ENCODE measurements around the gene THOC5. TPM values are rescaled to one million over a fixed set of nuclear protein-coding genes. Genes with fewer than 3 reads are reported as not detected.

The THOC5 gene
- total RNA-seq, 1 experiment from 2014 or later, result 80.6 TPM

DNA sequence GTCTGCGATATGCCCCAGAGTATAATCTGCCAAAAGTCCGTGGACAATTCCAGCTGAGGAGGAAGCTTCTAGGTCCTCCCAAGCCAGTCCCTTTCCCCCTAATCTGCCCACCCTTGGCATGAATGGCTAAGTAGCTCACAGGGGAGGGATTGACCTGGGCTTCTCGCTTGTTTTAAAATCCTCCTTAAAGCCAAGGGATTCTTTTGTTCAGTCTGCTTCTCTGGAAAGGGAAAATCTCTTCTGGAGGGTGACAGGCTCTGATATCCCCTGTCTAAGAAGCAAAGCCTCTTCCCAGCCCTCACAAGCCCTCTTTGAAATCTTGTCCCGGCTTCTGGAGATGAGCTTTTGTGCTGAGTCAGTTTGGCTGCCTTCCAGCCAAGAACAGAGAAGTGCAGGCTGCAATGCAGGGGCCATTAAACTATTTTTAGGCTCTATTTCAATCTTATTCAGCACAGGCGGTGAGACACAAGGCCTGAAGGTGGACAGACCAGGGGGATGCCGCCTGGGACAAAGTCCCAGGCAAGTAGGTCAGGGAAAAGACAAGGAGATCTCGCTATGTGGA is 49.7 kb downstream of the THOC5 start:
- 0 out of 2 replicates have a peak overlapping the region, but pooled peaks have one; percentile 2 for H3K4me2 ChIP-seq (ENCODE audit: low read length)
- CTCF ChIA-PET, result interaction anchor here (1.2 kb wide), 1 partner anchor 49 kb away, joined by 4 read pairs; the partner anchor contains the start of gene THOC5
- H3K9me2 ChIP-seq (ENCODE audit: insufficient read depth), result no peaks in the 10 kb centered on the region
- RAD21 ChIA-PET (ENCODE audit: low non-redundant PET in 1 of 2, low total read pairs in 2 of 2, uncharacterized antibody in 2 of 2, unreplicated experiment in 2 of 2), result no interaction called here
- H4K20me1 ChIP-seq (ENCODE audit: insufficient read depth), result no peaks in the 10 kb centered on the region
- H2AFZ ChIP-seq (ENCODE audit: low read depth, low read length, poor library complexity, severe bottlenecking), result no peak overlapping the region
- POLR2A ChIA-PET, result no interaction called here
- H3K4me3 ChIP-seq (replicated peaks in 1 of 2; ENCODE audit: low read depth in 1 of 2, low read length in 2 of 2), result no peak overlapping the region
- no peak for TF ChIP-seq FOSL1 (IDR thresholded peaks at IDR 0.05; ENCODE audit: low read depth)
- no peak for TF ChIP-seq POLR2AphosphoS5 (IDR thresholded peaks at IDR 0.05; ENCODE audit: low read depth, low read length)
- TF ChIP-seq ZFX (IDR thresholded peaks at IDR 0.05), result no peak
- no peak for TF ChIP-seq SP1 (IDR thresholded peaks at IDR 0.05; ENCODE audit: low read depth)
- TF ChIP-seq CEBPB (IDR thresholded peaks at IDR 0.05; ENCODE audit: low read depth), result no peak
- no peak for TF ChIP-seq EZH2 (IDR thresholded peaks at IDR 0.05)
- TF ChIP-seq RAD21 (IDR thresholded peaks at IDR 0.05; ENCODE audit: low read depth), result no peak
- TF ChIP-seq YY1 (IDR thresholded peaks at IDR 0.05; ENCODE audit: extremely low read depth, insufficient replicate concordance, low read depth, low read length), result no peak
- no peak overlapping the region for H3K9ac ChIP-seq (ENCODE audit: low read length)
- intact Hi-C loops (cut with micrococcal nuclease), result no loop called here
- H3K27me3 ChIP-seq (ENCODE audit: insufficient read depth, low read length), result no peaks in the 10 kb centered on the region
- H3K4me1 ChIP-seq (ENCODE audit: control insufficient read depth in 1 of 2, insufficient read depth in 2 of 2, low read length in 2 of 2), result peaks cover 2 to 5% of the 10 kb centered on the region in 2 experiments; a peak in 3 of 4 replicates
- BruUV-seq (replicated peaks), result no TSS peak
- peaks cover 17 to 21% of the 10 kb centered on the region in 2 experiments; a peak in 3 of 4 replicates for H3K36me3 ChIP-seq (ENCODE audit: control insufficient read depth in 1 of 2, insufficient read depth in 2 of 2, low read length in 2 of 2)
- ATAC-seq (no peak), DNase-seq (ENCODE audit: low read depth, low spot score) (no peak)
- H3K79me2 ChIP-seq (ENCODE audit: insufficient read depth, low read length), result no peaks in the 10 kb centered on the region
- H3K27ac ChIP-seq (ENCODE audit: low read depth, low read length), result peak overlapping the region; percentile 13; the same call in 1 of the 2 replicates
- H3K9me3 ChIP-seq (ENCODE audit: control insufficient read depth in 1 of 2, insufficient read depth in 1 of 2, low read depth in 1 of 2, low read length in 2 of 2), result no peaks in the 10 kb centered on the region

DNA sequence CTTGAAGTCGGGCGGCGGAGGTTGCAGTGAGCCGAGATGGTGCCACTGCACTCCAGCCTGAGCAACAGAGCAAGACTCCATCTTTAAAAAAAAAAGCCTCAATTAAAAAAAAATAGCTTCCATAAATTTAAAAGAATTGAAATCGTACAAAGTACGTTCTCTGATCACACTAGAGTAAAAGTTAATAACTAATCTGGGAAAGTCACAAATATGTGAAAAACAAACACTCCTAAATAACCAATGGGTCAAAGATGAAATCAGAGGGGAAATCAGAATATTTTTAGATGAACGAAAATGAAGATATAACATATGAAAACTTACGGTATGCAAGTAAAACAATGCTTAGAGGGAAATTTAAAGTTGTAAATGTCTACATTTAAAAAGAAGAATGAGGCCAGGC is 53.7 kb downstream of the THOC5 start:
- H3K9me3 ChIP-seq (ENCODE audit: control insufficient read depth in 1 of 2, insufficient read depth in 1 of 2, low read depth in 1 of 2, low read length in 2 of 2), result peaks cover 0 to 3% of the 10 kb centered on the region in 2 experiments; a peak in 1 of 4 replicates
- no peak for DNase-seq (ENCODE audit: low read depth, low spot score)

More for the DNA sequence above, 53.7 kb downstream of the THOC5 start:
- no peak for ATAC-seq
- Histone ChIP-seq H3K4me2 (ENCODE audit: low read length) (no peak overlapping the region), H3K9ac (ENCODE audit: low read length) (no peak overlapping the region), H3K27ac (ENCODE audit: low read depth, low read length) (no peak overlapping the region), H3K36me3 (ENCODE audit: control insufficient read depth in 1 of 2, insufficient read depth in 2 of 2, low read length in 2 of 2) (no peaks in the 10 kb centered on the region; a peak in 1 of 4 replicates), H3K27me3 (ENCODE audit: insufficient read depth, low read length) (no peaks in the 10 kb centered on the region), H2AFZ (ENCODE audit: low read depth, low read length, poor library complexity, severe bottlenecking) (no peak overlapping the region), H3K9me2 (ENCODE audit: insufficient read depth) (no peaks in the 10 kb centered on the region), H3K79me2 (ENCODE audit: insufficient read depth, low read length) (no peaks in the 10 kb centered on the region), H3K4me3 (replicated peaks in 1 of 2; ENCODE audit: low read depth in 1 of 2, low read length in 2 of 2) (no peak overlapping the region), H4K20me1 (ENCODE audit: insufficient read depth) (no peaks in the 10 kb centered on the region), H3K4me1 (ENCODE audit: control insufficient read depth in 1 of 2, insufficient read depth in 2 of 2, low read length in 2 of 2) (peaks cover 2 to 5% of the 10 kb centered on the region in 2 experiments; a peak in 3 of 4 replicates)
- ChIA-PET POLR2A (no interaction called here), CTCF (no interaction called here), RAD21 (ENCODE audit: low non-redundant PET in 1 of 2, low total read pairs in 2 of 2, uncharacterized antibody in 2 of 2, unreplicated experiment in 2 of 2) (no interaction called here)
- TF ChIP-seq SIN3A (IDR thresholded peaks at IDR 0.05; ENCODE audit: low read depth) (no peak), TCF7L2 (IDR thresholded peaks at IDR 0.05; ENCODE audit: borderline replicate concordance, extremely low read depth, insufficient read depth, insufficient read length) (no peak), POLR2AphosphoS5 (IDR thresholded peaks at IDR 0.05; ENCODE audit: low read depth, low read length) (no peak), CEBPB (IDR thresholded peaks at IDR 0.05; ENCODE audit: low read depth) (no peak), EZH2 (IDR thresholded peaks at IDR 0.05) (no peak), ZFX (IDR thresholded peaks at IDR 0.05) (no peak), SRF (IDR thresholded peaks at IDR 0.05; ENCODE audit: low read depth) (no peak), ZNF274 (IDR thresholded peaks at IDR 0.05; ENCODE audit: low read depth, low read length) (no peak), POLR2A (IDR thresholded peaks at IDR 0.05; ENCODE audit: borderline replicate concordance, extremely low read depth, insufficient read depth, insufficient read length) (no peak), CBX3 (IDR thresholded peaks at IDR 0.05; ENCODE audit: low read depth) (no peak)
- TF ChIP-seq, protein P1, sequence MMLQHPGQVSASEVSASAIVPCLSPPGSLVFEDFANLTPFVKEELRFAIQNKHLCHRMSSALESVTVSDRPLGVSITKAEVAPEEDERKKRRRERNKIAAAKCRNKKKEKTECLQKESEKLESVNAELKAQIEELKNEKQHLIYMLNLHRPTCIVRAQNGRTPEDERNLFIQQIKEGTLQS (IDR thresholded peaks at IDR 0.05), result no peak
- TF ChIP-seq, protein P2, sequence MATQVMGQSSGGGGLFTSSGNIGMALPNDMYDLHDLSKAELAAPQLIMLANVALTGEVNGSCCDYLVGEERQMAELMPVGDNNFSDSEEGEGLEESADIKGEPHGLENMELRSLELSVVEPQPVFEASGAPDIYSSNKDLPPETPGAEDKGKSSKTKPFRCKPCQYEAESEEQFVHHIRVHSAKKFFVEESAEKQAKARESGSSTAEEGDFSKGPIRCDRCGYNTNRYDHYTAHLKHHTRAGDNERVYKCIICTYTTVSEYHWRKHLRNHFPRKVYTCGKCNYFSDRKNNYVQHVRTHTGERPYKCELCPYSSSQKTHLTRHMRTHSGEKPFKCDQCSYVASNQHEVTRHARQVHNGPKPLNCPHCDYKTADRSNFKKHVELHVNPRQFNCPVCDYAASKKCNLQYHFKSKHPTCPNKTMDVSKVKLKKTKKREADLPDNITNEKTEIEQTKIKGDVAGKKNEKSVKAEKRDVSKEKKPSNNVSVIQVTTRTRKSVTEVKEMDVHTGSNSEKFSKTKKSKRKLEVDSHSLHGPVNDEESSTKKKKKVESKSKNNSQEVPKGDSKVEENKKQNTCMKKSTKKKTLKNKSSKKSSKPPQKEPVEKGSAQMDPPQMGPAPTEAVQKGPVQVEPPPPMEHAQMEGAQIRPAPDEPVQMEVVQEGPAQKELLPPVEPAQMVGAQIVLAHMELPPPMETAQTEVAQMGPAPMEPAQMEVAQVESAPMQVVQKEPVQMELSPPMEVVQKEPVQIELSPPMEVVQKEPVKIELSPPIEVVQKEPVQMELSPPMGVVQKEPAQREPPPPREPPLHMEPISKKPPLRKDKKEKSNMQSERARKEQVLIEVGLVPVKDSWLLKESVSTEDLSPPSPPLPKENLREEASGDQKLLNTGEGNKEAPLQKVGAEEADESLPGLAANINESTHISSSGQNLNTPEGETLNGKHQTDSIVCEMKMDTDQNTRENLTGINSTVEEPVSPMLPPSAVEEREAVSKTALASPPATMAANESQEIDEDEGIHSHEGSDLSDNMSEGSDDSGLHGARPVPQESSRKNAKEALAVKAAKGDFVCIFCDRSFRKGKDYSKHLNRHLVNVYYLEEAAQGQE (IDR thresholded peaks at IDR 0.05; ENCODE audit: low read depth), result no peak
- TF ChIP-seq, protein P3, sequence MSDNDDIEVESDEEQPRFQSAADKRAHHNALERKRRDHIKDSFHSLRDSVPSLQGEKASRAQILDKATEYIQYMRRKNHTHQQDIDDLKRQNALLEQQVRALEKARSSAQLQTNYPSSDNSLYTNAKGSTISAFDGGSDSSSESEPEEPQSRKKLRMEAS (IDR thresholded peaks at IDR 0.05), result no peak
- intact Hi-C loops (cut with micrococcal nuclease), result no loop called here
- no TSS peak for BruUV-seq (replicated peaks)

All from HCT116 (cell line).